HepG2 (cell line): ENCODE measurements around the gene CASP1. TPM values are rescaled to one million over a fixed set of nuclear protein-coding genes. Genes with fewer than 3 reads are reported as not detected.
A peak's percentile ranks its signal among the peaks of the same experiment; 100 is the strongest.

Experiments used
- BHLHE40 ChIP-seq: IDR thresholded peaks from 2 replicates; pipeline ENCODE4 v1.6.1; 2011; ENCODE audit warnings: low read length, improper control_type of control experiment
- CEBPB ChIP-seq: IDR thresholded peaks from 2 replicates; pipeline ENCODE4 v1.6.1; 2011; ENCODE audit warnings: low read depth, low read length, improper control_type of control experiment, borderline replicate concordance
- CHCHD3 ChIP-seq: sonication (generic); formaldehyde crosslinking; IDR thresholded peaks from 2 replicates; pipeline ENCODE4 v1.8.0; 2022; ENCODE audit warnings: mild to moderate bottlenecking, missing genetic modification reagents, moderate library complexity
- FOXA1 ChIP-seq, 2 experiments: fragments of 450-650 bp in 1 of 2; sonication (generic) in 1 of 2; formaldehyde crosslinking in 1 of 2; IDR thresholded peaks; 2 replicates each; pipeline versions ENCODE4 v1.4.0 to v1.6.1; 2016 to 2020; ENCODE audit warnings: missing genetic modification reagents in 1 of 2
- FOXP1 ChIP-seq, 2 experiments: fragments of 450-650 bp in 1 of 2; IDR thresholded peaks; 2 replicates each; pipeline ENCODE4 v1.6.1; 2017 to 2018; ENCODE audit warnings: antibody characterized with exemption in 1 of 2
- HNRNPUL1 ChIP-seq: fragments of 200-400 bp; formaldehyde crosslinking; IDR thresholded peaks from 2 replicates; pipeline ENCODE4 v1.6.1; 2017; ENCODE audit warnings: low read depth, mild to moderate bottlenecking, low read length, moderate library complexity
- NCOA2 ChIP-seq: sonication (generic); formaldehyde crosslinking; IDR thresholded peaks from 2 replicates; pipeline ENCODE4 v1.8.0; 2022; ENCODE audit warnings: inconsistent platforms
- NCOR1 ChIP-seq: fragments of 200-600 bp; sonication (generic); IDR thresholded peaks from 2 replicates; pipeline ENCODE4 v1.7.0; 2017; ENCODE audit warnings: antibody characterized with exemption, low read length, borderline replicate concordance
- POGZ ChIP-seq: sonication (generic); formaldehyde crosslinking; IDR thresholded peaks from 2 replicates; pipeline ENCODE4 v1.4.0; 2020; ENCODE audit warnings: mild to moderate bottlenecking, missing genetic modification reagents
- SP1 ChIP-seq, 2 experiments: fragments of 450-650 bp in 1 of 2; sonication (generic) in 1 of 2; formaldehyde crosslinking in 1 of 2; IDR thresholded peaks; 2 replicates each; pipeline versions ENCODE4 v1.4.0 to v1.6.1; 2016 to 2020; ENCODE audit warnings: missing genetic modification reagents in 1 of 2
- ZNF224 ChIP-seq: sonication (generic); formaldehyde crosslinking; IDR thresholded peaks from 2 replicates; pipeline ENCODE4 v1.5.0; 2020; ENCODE audit warnings: mild to moderate bottlenecking, missing genetic modification reagents
- ZNF331 ChIP-seq: sonication (generic); formaldehyde crosslinking; IDR thresholded peaks from 2 replicates; pipeline ENCODE4 v1.4.0; 2020; ENCODE audit warnings: missing genetic modification reagents
- ZNF501 ChIP-seq: sonication (generic); formaldehyde crosslinking; IDR thresholded peaks from 2 replicates; pipeline ENCODE4 v1.5.1; 2020; ENCODE audit warnings: mild to moderate bottlenecking, moderate library complexity, missing genetic modification reagents
- ZNF644 ChIP-seq: IDR thresholded peaks from 2 replicates; pipeline ENCODE4 v1.6.1; 2016; ENCODE audit warnings: low read depth
- ZNF672 ChIP-seq: sonication (generic); formaldehyde crosslinking; IDR thresholded peaks from 2 replicates; pipeline ENCODE4 v1.8.1; 2022; ENCODE audit warnings: missing genetic modification reagents
- ZSCAN31 ChIP-seq: sonication (generic); formaldehyde crosslinking; IDR thresholded peaks from 2 replicates; pipeline ENCODE4 v1.5.0; 2020; ENCODE audit warnings: low read depth, mild to moderate bottlenecking, missing genetic modification reagents
- polyA plus RNA-seq, 8 experiments: library from polyadenylated mRNA; depleted of rRNA in 3 of 8; stranded (reverse) in 7 of 8; unstranded in 1 of 8; fragments of >200 nt; fragmentation: Illumina TruSeq in 4 of 8; extraction: Trizol in 4 of 8; gene quantifications; 2 replicates each; pipeline versions ENCODE4 v1.2.1 to v1.2.3, GENCODE V29; 2011 to 2016; ENCODE audit warnings: low read depth in 4 of 8, missing spikeins in 1 of 8, mixed read lengths in 1 of 8; ENCODE audit not compliant: insufficient read depth in 1 of 8
- total RNA-seq, 5 experiments: library from RNA; depleted of rRNA; stranded (reverse); fragments of >200 nt; fragmentation: Illumina TruSeq; extraction: Trizol; gene quantifications; 2 replicates each; pipeline ENCODE4 v1.2.3, GENCODE V29; 2016; ENCODE audit warnings: low read depth in 1 of 5
- TF ChIP-seq, protein P1 (sequence below): sonication (generic); formaldehyde crosslinking; IDR thresholded peaks from 2 replicates; pipeline ENCODE4 v1.5.1; 2020; ENCODE audit warnings: mild to moderate bottlenecking, missing genetic modification reagents, borderline replicate concordance
- TF ChIP-seq, protein P2 (sequence below): sonication (generic); formaldehyde crosslinking; IDR thresholded peaks from 2 replicates; pipeline ENCODE4 v1.4.0; 2020; ENCODE audit warnings: missing genetic modification reagents, borderline replicate concordance
- TF ChIP-seq, protein P3 (sequence below): sonication (generic); formaldehyde crosslinking; IDR thresholded peaks from 2 replicates; pipeline ENCODE4 v1.5.0; 2020; ENCODE audit warnings: mild to moderate bottlenecking, missing genetic modification reagents, borderline replicate concordance
- TF ChIP-seq, protein P4 (sequence below): IDR thresholded peaks from 2 replicates; pipeline ENCODE4 v1.6.1; 2016; ENCODE audit warnings: low read depth

The CASP1 gene
- total and polyA plus RNA-seq, 2 of the 13 experiments (the other 11 are each of a cell fraction or from before 2014, with no cell fraction given), result 0.34 to 5.2 TPM

- TF ChIP-seq FOXA1 (IDR thresholded peaks at IDR 0.05) (peak; percentile 86), FOXA1 (CRISPR knock-in tag; IDR thresholded peaks at IDR 0.05) (peak; percentile 95), HNRNPUL1 (no peak), ZNF331 (CRISPR knock-in tag) (peak; percentile 52; the same call in 1 of the 2 replicates), CEBPB (peak; percentile 68), ZNF501 (peak; percentile 77), POGZ (CRISPR knock-in tag) (peak; percentile 91), FOXP1 (IDR thresholded peaks at IDR 0.05) (peak; percentile 75; the same call in 1 of the 2 replicates), FOXP1 (CRISPR knock-in tag; IDR thresholded peaks at IDR 0.05) (peak; percentile 92), ZSCAN31 (0 out of 2 replicates have a peak, but pooled peaks have one; percentile 62), SP1 (IDR thresholded peaks at IDR 0.05) (no peak), SP1 (CRISPR knock-in tag; IDR thresholded peaks at IDR 0.05) (0 out of 2 replicates have a peak, but pooled peaks have one; percentile 53), ZNF224 (CRISPR knock-in tag) (no peak), BHLHE40 (peak; percentile 66; the same call in 1 of the 2 replicates), NCOR1 (peak; percentile 39; the same call in 1 of the 2 replicates), ZNF672 (no peak), NCOA2 (CRISPR knock-in tag) (peak; percentile 79), CHCHD3 (CRISPR knock-in tag) (no peak), ZNF644 (CRISPR knock-in tag) (peak; percentile 38; the same call in 1 of the 2 replicates)
- TF ChIP-seq, protein P1, sequence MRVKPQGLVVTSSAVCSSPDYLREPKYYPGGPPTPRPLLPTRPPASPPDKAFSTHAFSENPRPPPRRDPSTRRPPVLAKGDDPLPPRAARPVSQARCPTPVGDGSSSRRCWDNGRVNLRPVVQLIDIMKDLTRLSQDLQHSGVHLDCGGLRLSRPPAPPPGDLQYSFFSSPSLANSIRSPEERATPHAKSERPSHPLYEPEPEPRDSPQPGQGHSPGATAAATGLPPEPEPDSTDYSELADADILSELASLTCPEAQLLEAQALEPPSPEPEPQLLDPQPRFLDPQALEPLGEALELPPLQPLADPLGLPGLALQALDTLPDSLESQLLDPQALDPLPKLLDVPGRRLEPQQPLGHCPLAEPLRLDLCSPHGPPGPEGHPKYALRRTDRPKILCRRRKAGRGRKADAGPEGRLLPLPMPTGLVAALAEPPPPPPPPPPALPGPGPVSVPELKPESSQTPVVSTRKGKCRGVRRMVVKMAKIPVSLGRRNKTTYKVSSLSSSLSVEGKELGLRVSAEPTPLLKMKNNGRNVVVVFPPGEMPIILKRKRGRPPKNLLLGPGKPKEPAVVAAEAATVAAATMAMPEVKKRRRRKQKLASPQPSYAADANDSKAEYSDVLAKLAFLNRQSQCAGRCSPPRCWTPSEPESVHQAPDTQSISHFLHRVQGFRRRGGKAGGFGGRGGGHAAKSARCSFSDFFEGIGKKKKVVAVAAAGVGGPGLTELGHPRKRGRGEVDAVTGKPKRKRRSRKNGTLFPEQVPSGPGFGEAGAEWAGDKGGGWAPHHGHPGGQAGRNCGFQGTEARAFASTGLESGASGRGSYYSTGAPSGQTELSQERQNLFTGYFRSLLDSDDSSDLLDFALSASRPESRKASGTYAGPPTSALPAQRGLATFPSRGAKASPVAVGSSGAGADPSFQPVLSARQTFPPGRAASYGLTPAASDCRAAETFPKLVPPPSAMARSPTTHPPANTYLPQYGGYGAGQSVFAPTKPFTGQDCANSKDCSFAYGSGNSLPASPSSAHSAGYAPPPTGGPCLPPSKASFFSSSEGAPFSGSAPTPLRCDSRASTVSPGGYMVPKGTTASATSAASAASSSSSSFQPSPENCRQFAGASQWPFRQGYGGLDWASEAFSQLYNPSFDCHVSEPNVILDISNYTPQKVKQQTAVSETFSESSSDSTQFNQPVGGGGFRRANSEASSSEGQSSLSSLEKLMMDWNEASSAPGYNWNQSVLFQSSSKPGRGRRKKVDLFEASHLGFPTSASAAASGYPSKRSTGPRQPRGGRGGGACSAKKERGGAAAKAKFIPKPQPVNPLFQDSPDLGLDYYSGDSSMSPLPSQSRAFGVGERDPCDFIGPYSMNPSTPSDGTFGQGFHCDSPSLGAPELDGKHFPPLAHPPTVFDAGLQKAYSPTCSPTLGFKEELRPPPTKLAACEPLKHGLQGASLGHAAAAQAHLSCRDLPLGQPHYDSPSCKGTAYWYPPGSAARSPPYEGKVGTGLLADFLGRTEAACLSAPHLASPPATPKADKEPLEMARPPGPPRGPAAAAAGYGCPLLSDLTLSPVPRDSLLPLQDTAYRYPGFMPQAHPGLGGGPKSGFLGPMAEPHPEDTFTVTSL (CRISPR knock-in tag), result peak; percentile 94; the same call in 1 of the 2 replicates
- TF ChIP-seq, protein P2, sequence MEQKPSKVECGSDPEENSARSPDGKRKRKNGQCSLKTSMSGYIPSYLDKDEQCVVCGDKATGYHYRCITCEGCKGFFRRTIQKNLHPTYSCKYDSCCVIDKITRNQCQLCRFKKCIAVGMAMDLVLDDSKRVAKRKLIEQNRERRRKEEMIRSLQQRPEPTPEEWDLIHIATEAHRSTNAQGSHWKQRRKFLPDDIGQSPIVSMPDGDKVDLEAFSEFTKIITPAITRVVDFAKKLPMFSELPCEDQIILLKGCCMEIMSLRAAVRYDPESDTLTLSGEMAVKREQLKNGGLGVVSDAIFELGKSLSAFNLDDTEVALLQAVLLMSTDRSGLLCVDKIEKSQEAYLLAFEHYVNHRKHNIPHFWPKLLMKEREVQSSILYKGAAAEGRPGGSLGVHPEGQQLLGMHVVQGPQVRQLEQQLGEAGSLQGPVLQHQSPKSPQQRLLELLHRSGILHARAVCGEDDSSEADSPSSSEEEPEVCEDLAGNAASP (CRISPR knock-in tag), result 0 out of 2 replicates have a peak, but pooled peaks have one; percentile 39
- TF ChIP-seq, protein P3, sequence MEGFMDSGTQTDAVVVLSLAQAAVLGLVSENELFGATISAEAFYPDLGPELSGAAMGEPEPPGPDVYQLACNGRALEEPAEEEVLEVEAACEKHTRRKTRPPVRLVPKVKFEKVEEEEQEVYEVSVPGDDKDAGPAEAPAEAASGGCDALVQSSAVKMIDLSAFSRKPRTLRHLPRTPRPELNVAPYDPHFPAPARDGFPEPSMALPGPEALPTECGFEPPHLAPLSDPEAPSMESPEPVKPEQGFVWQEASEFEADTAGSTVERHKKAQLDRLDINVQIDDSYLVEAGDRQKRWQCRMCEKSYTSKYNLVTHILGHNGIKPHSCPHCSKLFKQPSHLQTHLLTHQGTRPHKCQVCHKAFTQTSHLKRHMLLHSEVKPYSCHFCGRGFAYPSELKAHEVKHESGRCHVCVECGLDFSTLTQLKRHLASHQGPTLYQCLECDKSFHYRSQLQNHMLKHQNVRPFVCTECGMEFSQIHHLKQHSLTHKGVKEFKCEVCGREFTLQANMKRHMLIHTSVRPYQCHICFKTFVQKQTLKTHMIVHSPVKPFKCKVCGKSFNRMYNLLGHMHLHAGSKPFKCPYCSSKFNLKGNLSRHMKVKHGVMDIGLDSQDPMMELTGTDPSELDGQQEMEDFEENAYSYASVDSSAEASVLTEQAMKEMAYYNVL (CRISPR knock-in tag), result peak; percentile 90
- TF ChIP-seq, protein P4, sequence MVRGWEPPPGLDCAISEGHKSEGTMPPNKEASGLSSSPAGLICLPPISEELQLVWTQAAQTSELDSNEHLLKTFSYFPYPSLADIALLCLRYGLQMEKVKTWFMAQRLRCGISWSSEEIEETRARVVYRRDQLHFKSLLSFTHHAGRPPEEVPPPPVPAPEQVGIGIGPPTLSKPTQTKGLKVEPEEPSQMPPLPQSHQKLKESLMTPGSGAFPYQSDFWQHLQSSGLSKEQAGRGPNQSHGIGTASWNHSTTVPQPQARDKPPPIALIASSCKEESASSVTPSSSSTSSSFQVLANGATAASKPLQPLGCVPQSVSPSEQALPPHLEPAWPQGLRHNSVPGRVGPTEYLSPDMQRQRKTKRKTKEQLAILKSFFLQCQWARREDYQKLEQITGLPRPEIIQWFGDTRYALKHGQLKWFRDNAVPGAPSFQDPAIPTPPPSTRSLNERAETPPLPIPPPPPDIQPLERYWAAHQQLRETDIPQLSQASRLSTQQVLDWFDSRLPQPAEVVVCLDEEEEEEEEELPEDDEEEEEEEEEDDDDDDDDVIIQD (CRISPR knock-in tag), result 0 out of 2 replicates have a peak, but pooled peaks have one; percentile 75
Measured at GRCh38 chr11:104995001-104995408, 39.9 kb downstream of the CASP1 start (continued).
